HG03103 (cell line): ENCODE results near the gene TULP1.

Experiments
- ATAC-seq: cut with Tn5 transposase; IDR thresholded peaks from one replicate; pipeline ENCODE4 v1.9.1; 2021; ENCODE audit warnings: low read depth; ENCODE audit not compliant: unreplicated experiment

The TULP1 gene

GRCh38 chr6:35498422-35499067 lies 14.2 kb downstream of the TULP1 start:
- ATAC-seq = no peak

- no peak for ATAC-seq
Observed at GRCh38 chr6:35497571-35498421, 14.9 kb downstream of the TULP1 start.

DNA sequence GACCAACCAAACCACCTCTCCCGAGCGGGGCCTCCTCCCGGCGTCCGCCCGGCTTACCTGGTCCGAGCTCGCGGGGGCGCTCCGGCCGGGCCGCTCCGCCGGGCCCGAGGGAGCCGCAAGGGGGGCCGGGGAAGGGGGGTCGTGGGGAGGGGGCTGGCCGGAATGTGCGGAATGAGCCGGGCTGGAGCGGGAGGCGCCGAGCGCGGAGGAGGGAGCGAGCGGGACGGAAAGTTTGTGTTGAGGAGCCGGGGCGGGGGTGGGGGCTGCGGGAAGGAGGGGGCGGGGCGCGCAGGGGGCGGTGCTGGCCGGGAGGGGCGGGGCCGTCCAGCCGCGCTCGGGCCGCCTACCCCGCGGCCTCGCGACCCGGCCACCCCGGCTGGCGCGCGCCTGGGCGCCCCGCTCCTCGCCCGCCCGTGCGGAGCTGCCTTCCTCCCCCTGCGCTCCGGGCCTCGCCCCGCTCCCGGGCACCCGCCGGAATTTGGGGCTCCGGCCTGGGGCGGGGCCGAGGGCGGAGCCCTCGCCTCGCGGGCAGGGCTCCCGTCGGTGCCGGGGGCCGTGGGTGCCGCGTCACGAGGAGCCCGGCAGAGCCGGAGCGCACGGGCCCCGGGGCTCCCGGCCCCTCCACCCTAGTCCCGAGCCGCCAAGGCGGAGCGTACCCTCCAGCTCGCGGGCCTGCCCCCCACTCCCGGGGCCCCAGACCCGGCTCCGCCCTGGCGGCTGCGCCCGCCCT lies 15.7 kb downstream of the TULP1 start, which contains the start of gene TEAD3:
Gene TEAD3, minus strand, starts transcription at position 239 of the 730 bp plus-strand sequence.
- no peak for ATAC-seq

- no peak for ATAC-seq
Observed at GRCh38 chr6:35496036-35496840, 16.5 kb downstream of the TULP1 start.

GRCh38 chr6:35495258-35496035 lies 17.2 kb downstream of the TULP1 start:
- no peak for ATAC-seq

GRCh38 chr6:35494161-35494563 lies 18.5 kb downstream of the TULP1 start:
- no peak for ATAC-seq

- ATAC-seq = no peak
Observed at GRCh38 chr6:35493307-35493983, 19.3 kb downstream of the TULP1 start.

- no peak for ATAC-seq
Observed at GRCh38 chr6:35492974-35493284, 19.8 kb downstream of the TULP1 start.

- ATAC-seq = no peak
Observed at GRCh38 chr6:35492258-35492973, 20.3 kb downstream of the TULP1 start.

GRCh38 chr6:35491558-35492257 lies 21.0 kb downstream of the TULP1 start:
- no peak for ATAC-seq

- ATAC-seq = no peak
Observed at GRCh38 chr6:35490821-35491557, 21.7 kb downstream of the TULP1 start.

GRCh38 chr6:35489995-35490791 lies 22.5 kb downstream of the TULP1 start:
- ATAC-seq = no peak

DNA sequence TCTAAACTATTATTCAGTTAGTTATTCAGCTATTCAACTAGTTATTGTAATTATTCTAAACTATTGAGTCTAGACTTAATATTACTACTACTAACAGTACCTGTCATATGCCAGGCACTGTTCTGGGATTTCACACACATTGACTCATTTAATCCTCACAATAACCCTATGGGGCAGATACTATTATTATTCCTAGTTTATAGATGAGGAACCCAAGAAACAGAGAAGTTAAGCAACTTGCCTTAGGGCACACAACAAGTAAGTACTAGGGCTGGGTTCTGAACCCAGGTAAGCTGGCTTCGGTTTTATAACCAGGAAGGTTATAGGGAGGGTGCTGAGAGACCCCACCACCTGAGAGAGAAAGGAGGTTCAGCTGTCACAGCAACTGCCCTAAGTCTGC lies 23.6 kb downstream of the TULP1 start:
- ATAC-seq = no peak

GRCh38 chr6:35488517-35488862 lies 24.2 kb downstream of the TULP1 start:
- no peak for ATAC-seq

DNA sequence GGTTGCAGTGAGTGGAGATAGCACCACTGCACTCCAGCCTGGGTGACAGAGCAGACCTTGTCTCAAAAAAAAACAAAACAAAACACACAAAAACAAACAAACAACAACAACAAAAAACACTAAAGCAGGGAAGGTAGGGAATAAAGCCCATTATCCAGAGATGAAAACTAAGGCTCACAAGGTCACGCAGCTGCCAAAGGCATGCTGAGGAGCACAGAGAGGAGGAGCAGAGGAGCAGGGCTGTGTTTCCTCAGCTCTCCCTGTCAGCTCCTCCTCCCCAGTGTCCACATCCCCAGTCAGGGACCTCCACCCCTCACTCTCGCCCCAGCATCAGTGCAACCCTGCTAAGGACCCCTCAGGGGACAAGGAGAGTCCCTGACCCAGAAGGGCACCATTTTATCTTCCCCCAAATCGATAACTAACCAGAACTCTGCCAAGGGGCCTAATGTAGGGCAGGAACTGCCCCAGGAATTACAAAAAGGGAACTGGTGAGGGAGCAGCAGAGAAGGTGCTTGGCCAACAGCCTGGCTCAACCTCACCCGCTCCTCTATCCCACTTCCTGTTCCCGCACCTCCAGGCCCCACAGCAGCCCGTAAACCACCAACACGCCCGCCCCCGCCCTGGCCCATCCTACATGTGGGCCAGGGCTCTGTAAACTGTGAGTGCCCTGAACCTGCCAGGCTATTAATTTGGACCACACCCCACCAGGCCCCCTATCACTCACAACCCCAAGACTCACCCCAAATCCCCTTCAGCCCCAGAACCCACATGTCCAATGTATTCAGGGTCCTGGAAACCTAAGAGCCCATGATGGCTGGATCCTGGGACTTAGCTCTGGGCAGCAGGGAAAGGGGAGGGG lies 24.8 kb downstream of the TULP1 start:
- ATAC-seq = no peak
